ENCODE measurements around the gene ZNF282.
A peak's percentile ranks its signal among the peaks of the same experiment; 100 is the strongest.

The ZNF282 gene

DNA sequence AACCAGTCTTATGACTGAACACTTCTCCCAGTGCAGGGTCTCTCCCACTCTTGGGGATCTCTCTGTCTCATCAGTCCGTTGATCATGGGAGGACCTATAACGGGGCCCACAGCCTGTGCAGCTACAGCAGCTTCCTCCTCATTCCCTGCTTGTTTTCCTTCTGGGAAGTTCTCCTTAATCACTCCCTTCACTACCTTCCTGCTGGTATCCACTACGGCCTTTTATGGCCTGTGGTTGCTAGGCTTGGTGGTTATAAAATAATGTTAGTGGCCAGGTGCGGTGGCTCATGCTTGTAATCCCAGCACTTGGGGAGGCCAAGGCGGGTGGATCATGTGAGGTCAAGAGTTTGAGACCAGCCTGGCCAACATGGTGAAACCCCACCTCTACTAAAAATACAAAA is 3.5 kb upstream of the ZNF282 start:
- TF ChIP-seq, protein P1, sequence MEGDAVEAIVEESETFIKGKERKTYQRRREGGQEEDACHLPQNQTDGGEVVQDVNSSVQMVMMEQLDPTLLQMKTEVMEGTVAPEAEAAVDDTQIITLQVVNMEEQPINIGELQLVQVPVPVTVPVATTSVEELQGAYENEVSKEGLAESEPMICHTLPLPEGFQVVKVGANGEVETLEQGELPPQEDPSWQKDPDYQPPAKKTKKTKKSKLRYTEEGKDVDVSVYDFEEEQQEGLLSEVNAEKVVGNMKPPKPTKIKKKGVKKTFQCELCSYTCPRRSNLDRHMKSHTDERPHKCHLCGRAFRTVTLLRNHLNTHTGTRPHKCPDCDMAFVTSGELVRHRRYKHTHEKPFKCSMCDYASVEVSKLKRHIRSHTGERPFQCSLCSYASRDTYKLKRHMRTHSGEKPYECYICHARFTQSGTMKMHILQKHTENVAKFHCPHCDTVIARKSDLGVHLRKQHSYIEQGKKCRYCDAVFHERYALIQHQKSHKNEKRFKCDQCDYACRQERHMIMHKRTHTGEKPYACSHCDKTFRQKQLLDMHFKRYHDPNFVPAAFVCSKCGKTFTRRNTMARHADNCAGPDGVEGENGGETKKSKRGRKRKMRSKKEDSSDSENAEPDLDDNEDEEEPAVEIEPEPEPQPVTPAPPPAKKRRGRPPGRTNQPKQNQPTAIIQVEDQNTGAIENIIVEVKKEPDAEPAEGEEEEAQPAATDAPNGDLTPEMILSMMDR (IDR thresholded peaks at IDR 0.05; ENCODE audit: low read depth, low read length) = no peak
- TF ChIP-seq EZH2phosphoT487 (IDR thresholded peaks at IDR 0.05; ENCODE audit: low read depth) = no peak
- Histone ChIP-seq H3K27ac (ENCODE audit: low read length) (no peak overlapping the region), H3K79me2 (ENCODE audit: low read length) (peaks cover 15% of the 10 kb centered on the region), H2AFZ (ENCODE audit: low read depth, low read length) (peak overlapping the region; percentile 90), H3K9me3 (ENCODE audit: insufficient read depth, low read length) (no peaks in the 10 kb centered on the region), H3K9ac (ENCODE audit: low read length) (peak overlapping the region; percentile 26; the same call in 1 of the 2 replicates), H3K4me2 (ENCODE audit: low read length) (peak overlapping the region; percentile 63), H3K4me3 (ENCODE audit: low read length) (peak overlapping the region; percentile 72), H3K27me3 (ENCODE audit: low read depth, low read length) (no peaks in the 10 kb centered on the region; the same call in 1 of the 2 replicates), H3K4me1 (ENCODE audit: low read length) (peaks cover 26% of the 10 kb centered on the region), H3K36me3 (replicated peaks; ENCODE audit: low read depth, low read length) (no peaks in the 10 kb centered on the region), H4K20me1 (ENCODE audit: insufficient read depth, low read length) (no peaks in the 10 kb centered on the region)

DNA sequence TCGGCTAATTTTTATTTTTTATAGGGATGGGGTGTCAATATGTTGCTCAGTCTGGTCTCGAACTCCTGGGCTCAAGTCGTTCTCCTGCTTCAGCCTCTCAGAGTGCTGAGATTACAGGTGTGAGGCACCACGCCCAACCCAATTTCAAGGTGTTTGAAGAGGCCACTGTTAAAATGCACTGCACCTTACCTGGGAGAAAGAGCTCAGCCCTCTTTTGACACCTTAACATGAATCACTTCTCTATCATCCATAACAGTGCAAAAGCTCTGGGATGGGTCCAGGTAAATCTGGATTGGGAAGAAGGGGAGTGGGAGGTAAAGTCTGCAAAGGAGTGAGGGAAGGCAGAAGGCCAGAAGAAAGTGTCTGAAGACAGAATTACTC is 557 bp upstream of the ZNF282 start:
- peaks cover 19% of the 10 kb centered on the region for H3K36me3 ChIP-seq (replicated peaks; ENCODE audit: low read depth, low read length)
- H3K27ac ChIP-seq (ENCODE audit: low read length) = no peak overlapping the region
- peaks cover 32% of the 10 kb centered on the region for H3K79me2 ChIP-seq (ENCODE audit: low read length)
- peak overlapping the region; percentile 96 for H3K4me3 ChIP-seq (ENCODE audit: low read length)
- H3K4me2 ChIP-seq (ENCODE audit: low read length) = peak overlapping the region; percentile 75
- H2AFZ ChIP-seq (ENCODE audit: low read depth, low read length) = peak overlapping the region; percentile 58
- TF ChIP-seq EZH2phosphoT487 (IDR thresholded peaks at IDR 0.05; ENCODE audit: low read depth) = no peak
- TF ChIP-seq, protein P1 (IDR thresholded peaks at IDR 0.05; ENCODE audit: low read depth, low read length) = no peak
- no peaks in the 10 kb centered on the region for H3K9me3 ChIP-seq (ENCODE audit: insufficient read depth, low read length)
- H3K9ac ChIP-seq (ENCODE audit: low read length) = peak overlapping the region; percentile 99
- H3K27me3 ChIP-seq (ENCODE audit: low read depth, low read length) = no peaks in the 10 kb centered on the region
- H4K20me1 ChIP-seq (ENCODE audit: insufficient read depth, low read length) = peaks cover 3% of the 10 kb centered on the region; the same call in 1 of the 2 replicates
- peaks cover 30% of the 10 kb centered on the region for H3K4me1 ChIP-seq (ENCODE audit: low read length)

DNA sequence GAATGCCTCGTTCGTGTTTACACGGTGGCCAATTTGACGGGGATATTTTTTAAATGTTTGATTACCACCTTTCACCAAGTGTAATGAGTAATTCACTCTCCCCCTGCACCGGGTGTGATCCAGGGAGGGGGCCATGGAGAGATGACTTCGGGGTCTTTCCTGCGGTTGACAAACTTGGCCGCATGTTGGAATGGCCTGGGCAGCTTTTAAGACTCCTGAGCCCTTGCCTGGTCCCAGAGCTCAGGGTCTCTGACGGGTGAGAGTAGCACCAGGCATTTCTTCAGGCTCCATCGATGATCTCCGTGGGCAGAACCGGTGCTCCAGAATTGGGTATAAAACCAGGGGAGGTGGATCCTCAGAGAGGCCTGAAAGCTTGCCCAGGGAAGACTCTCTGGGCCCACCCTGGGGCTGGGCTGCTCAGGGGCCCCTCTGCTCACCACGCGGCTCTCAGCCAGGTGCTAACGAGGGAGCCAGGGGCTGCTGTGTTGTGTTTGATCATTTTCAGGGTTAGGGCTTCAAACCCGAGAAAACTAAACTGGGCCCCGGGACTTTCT is 882 bp downstream of the ZNF282 start:
- H3K4me2 ChIP-seq (ENCODE audit: low read length) = peak overlapping the region; percentile 98
- peak overlapping the region; percentile 45 for H3K27ac ChIP-seq (ENCODE audit: low read length)
- H3K36me3 ChIP-seq (replicated peaks; ENCODE audit: low read depth, low read length) = peaks cover 29% of the 10 kb centered on the region
- peaks cover 3% of the 10 kb centered on the region; the same call in 1 of the 2 replicates for H4K20me1 ChIP-seq (ENCODE audit: insufficient read depth, low read length)
- peaks cover 32% of the 10 kb centered on the region for H3K79me2 ChIP-seq (ENCODE audit: low read length)
- H3K4me1 ChIP-seq (ENCODE audit: low read length) = peaks cover 23% of the 10 kb centered on the region
- no peaks in the 10 kb centered on the region for H3K9me3 ChIP-seq (ENCODE audit: insufficient read depth, low read length)
- H3K9ac ChIP-seq (ENCODE audit: low read length) = peak overlapping the region; percentile 99
- no peaks in the 10 kb centered on the region for H3K27me3 ChIP-seq (ENCODE audit: low read depth, low read length)
- H2AFZ ChIP-seq (ENCODE audit: low read depth, low read length) = peak overlapping the region; percentile 67; the same call in 1 of the 2 replicates
- TF ChIP-seq EZH2phosphoT487 (IDR thresholded peaks at IDR 0.05; ENCODE audit: low read depth) = no peak
- TF ChIP-seq, protein P1 (IDR thresholded peaks at IDR 0.05; ENCODE audit: low read depth, low read length) = no peak
- peak overlapping the region; percentile 96 for H3K4me3 ChIP-seq (ENCODE audit: low read length)

DNA sequence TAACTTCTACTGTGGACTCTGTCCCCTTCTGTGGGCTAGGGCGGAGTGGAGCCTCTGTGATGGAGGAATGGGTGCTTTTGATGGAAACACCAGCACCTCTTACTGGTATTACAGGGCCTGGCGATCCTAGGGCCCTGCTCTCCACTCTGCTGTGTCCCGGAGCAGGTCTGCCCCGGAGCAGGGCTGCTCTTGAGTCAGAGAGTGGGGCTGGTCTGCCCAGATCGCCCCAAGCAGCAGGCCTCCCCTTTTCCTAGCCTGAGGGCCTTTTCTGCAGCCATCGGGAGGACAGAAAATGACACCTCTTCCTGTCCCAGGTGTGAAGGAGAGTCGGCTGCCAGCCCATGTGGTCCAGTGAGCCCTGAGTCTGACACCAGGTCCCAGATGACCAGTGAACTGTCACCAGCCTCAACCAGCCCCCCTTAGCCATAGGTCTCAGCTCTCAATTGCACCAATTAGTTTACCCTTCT is 1.4 kb downstream of the ZNF282 start:
- H3K27me3 ChIP-seq (ENCODE audit: low read depth, low read length) = no peaks in the 10 kb centered on the region
- no peak overlapping the region for H2AFZ ChIP-seq (ENCODE audit: low read depth, low read length)
- H3K79me2 ChIP-seq (ENCODE audit: low read length) = peaks cover 32% of the 10 kb centered on the region
- peaks cover 3% of the 10 kb centered on the region; the same call in 1 of the 2 replicates for H4K20me1 ChIP-seq (ENCODE audit: insufficient read depth, low read length)
- no peaks in the 10 kb centered on the region for H3K9me3 ChIP-seq (ENCODE audit: insufficient read depth, low read length)
- H3K27ac ChIP-seq (ENCODE audit: low read length) = peak overlapping the region; percentile 45; the same call in 1 of the 2 replicates
- peak overlapping the region; percentile 98 for H3K4me2 ChIP-seq (ENCODE audit: low read length)
- H3K4me3 ChIP-seq (ENCODE audit: low read length) = peak overlapping the region; percentile 96
- no peak for TF ChIP-seq EZH2phosphoT487 (IDR thresholded peaks at IDR 0.05; ENCODE audit: low read depth)
- TF ChIP-seq, protein P1 (IDR thresholded peaks at IDR 0.05; ENCODE audit: low read depth, low read length) = no peak
- peaks cover 19% of the 10 kb centered on the region for H3K4me1 ChIP-seq (ENCODE audit: low read length)
- H3K9ac ChIP-seq (ENCODE audit: low read length) = peak overlapping the region; percentile 99
- peaks cover 32% of the 10 kb centered on the region for H3K36me3 ChIP-seq (replicated peaks; ENCODE audit: low read depth, low read length)

Data from OCI-LY3 (cell line).